Measurements from ENCODE around the gene CNNM4.
A peak's percentile ranks its signal among the peaks of the same experiment; 100 is the strongest.

CNNM4 gene

GRCh38 chr2:96856776-96857666 is 96.3 kb downstream of the CNNM4 start:
- DNase-seq = peak in 16 of 56 donors; percentile 29 to 75 (median 50)

GRCh38 chr2:96857667-96858372 is 97.1 kb downstream of the CNNM4 start, which contains the start of gene ANKRD39:
ANKRD39 (minus strand) TSS chr2:96858016; CDS start chr2:96857987, 29 bp downstream.
- peak; percentile 41 to 99 (median 95) for DNase-seq

GRCh38 chr2:96859099-96859649 is 98.5 kb downstream of the CNNM4 start:
- DNase-seq = peak in 13 of 56 donors; percentile 19 to 69 (median 37)

- no peak for DNase-seq
Measured at GRCh38 chr2:96859681-96860064, 99.0 kb downstream of the CNNM4 start.

- DNase-seq = peak in 4 of 56 donors; percentile 13 to 43 (median 25)
Measured at GRCh38 chr2:96860065-96861029, 99.6 kb downstream of the CNNM4 start.

GRCh38 chr2:96861074-96861473 is 100.4 kb downstream of the CNNM4 start:
- no peak for DNase-seq

Data from nucleus accumbens (tissue), 56 donors.